Measurements from ENCODE around the gene TEX14.
"Not testable (repeated sequence)": the region's sequence is repeated elsewhere in the genome, so short reads cannot be mapped to it uniquely, and the experiment has no call there.

TEX14 gene

GRCh38 chr17:58692239-58693055, 602 bp upstream of the TEX14 start, which contains the start of gene RAD51C:
TSS of gene RAD51C (plus strand) at chr17:58692602. CDS start at chr17:58692644, 42 bp downstream.
- no peaks in the 10 kb centered on the region for H3K9me3 ChIP-seq (ENCODE audit: control insufficient read depth, insufficient read depth, low read length)
- DNase-seq (ENCODE audit: low read depth, low spot score), result no peak
- no peaks in the 10 kb centered on the region for H3K4me1 ChIP-seq (ENCODE audit: control insufficient read depth, insufficient read depth, low read length)
- H3K27ac ChIP-seq (ENCODE audit: low read length), result no peak within 1 kb of the TSS
- H3K4me3 ChIP-seq (ENCODE audit: low read length), result peak within 1 kb of the TSS; percentile 50; the same call in 1 of the 2 replicates
- no peaks in the 10 kb centered on the region for H3K36me3 ChIP-seq (ENCODE audit: control insufficient read depth, insufficient read depth, low read length)
- H3K27me3 ChIP-seq (ENCODE audit: control insufficient read depth, insufficient read depth, low read length), result no peaks in the 10 kb centered on the region
- WGBS (ENCODE audit: insufficient coverage, insufficient read length), result no CpG with 5 or more reads among the region's 50 CpGs

DNA sequence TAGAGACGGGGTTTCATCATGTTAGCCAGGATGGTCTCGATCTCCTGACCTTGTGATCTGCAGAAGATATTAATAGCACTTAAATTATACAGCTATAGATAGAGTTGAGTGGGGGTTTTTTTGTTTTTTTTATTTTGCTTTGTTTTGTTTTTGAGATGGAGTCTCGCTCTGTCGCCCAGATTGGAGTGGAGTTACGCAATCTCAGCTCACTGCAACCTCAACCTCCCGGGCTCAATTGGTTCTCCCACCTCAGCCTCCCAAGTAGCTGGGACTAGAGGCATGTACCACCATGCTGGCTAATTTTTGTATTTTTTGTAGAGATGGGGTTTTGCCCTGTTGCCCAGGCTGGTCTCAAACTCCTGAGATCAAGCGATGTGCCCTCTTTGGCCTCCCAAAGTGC, 1.8 kb downstream of the TEX14 start:
- H3K4me1 ChIP-seq (ENCODE audit: control insufficient read depth, insufficient read depth, low read length); H3K36me3 ChIP-seq (ENCODE audit: control insufficient read depth, insufficient read depth, low read length); H3K27me3 ChIP-seq (ENCODE audit: control insufficient read depth, insufficient read depth, low read length); H3K27ac ChIP-seq (ENCODE audit: low read length); DNase-seq (ENCODE audit: low read depth, low spot score); H3K9me3 ChIP-seq (ENCODE audit: control insufficient read depth, insufficient read depth, low read length); H3K4me3 ChIP-seq (ENCODE audit: low read length): not testable (repeated sequence)
- no CpG with 5 or more reads among the region's 7 CpGs for WGBS (ENCODE audit: insufficient coverage, insufficient read length)

GRCh38 chr17:58688521-58688920, 3.3 kb downstream of the TEX14 start:
- no peaks in the 10 kb centered on the region for H3K36me3 ChIP-seq (ENCODE audit: control insufficient read depth, insufficient read depth, low read length)
- no peak overlapping the region for H3K27ac ChIP-seq (ENCODE audit: low read length)
- no CpG with 5 or more reads among the region's 2 CpGs for WGBS (ENCODE audit: insufficient coverage, insufficient read length)

DNA sequence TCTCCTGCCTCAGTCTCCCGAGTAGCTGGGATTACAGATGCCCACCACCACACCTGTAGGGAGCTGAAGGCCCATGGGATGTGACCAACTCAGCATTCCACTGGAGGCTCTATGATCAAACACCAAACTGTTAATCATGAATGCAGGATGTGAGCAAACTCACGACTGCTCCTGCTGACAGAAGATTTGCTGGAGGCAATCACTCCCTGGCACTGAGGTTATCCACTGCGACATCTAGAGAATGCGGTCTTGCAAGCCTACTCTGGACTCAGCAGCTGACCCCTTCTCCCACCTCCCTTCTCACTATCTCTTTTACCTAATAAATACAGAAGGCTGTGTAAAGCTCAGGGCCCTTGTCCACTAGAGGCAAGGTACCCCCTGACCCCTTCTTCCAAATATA, 4.9 kb downstream of the TEX14 start:
- H3K4me1 ChIP-seq (ENCODE audit: control insufficient read depth, insufficient read depth, low read length), result no peaks in the 10 kb centered on the region
- no peaks in the 10 kb centered on the region for H3K27me3 ChIP-seq (ENCODE audit: control insufficient read depth, insufficient read depth, low read length)
- no peak overlapping the region for H3K27ac ChIP-seq (ENCODE audit: low read length)
- DNase-seq (ENCODE audit: low read depth, low spot score), result no peak
- H3K9me3 ChIP-seq (ENCODE audit: control insufficient read depth, insufficient read depth, low read length), result no peaks in the 10 kb centered on the region
- H3K36me3 ChIP-seq (ENCODE audit: control insufficient read depth, insufficient read depth, low read length), result no peaks in the 10 kb centered on the region
- no CpG with 5 or more reads among the region's 4 CpGs for WGBS (ENCODE audit: insufficient coverage, insufficient read length)
- H3K4me3 ChIP-seq (ENCODE audit: low read length), result no peak overlapping the region

More at GRCh38 chr17:58688521-58688920, 3.3 kb downstream of the TEX14 start:
- no peaks in the 10 kb centered on the region for H3K4me1 ChIP-seq (ENCODE audit: control insufficient read depth, insufficient read depth, low read length)
- H3K9me3 ChIP-seq (ENCODE audit: control insufficient read depth, insufficient read depth, low read length), result no peaks in the 10 kb centered on the region
- no peak for DNase-seq (ENCODE audit: low read depth, low spot score)
- H3K4me3 ChIP-seq (ENCODE audit: low read length), result no peak overlapping the region
- H3K27me3 ChIP-seq (ENCODE audit: control insufficient read depth, insufficient read depth, low read length), result no peaks in the 10 kb centered on the region

GRCh38 chr17:58684462-58684861, 7.4 kb downstream of the TEX14 start:
- not testable (repeated sequence) for H3K36me3 ChIP-seq (ENCODE audit: control insufficient read depth, insufficient read depth, low read length); H3K27ac ChIP-seq (ENCODE audit: low read length); DNase-seq (ENCODE audit: low read depth, low spot score); H3K27me3 ChIP-seq (ENCODE audit: control insufficient read depth, insufficient read depth, low read length); H3K4me3 ChIP-seq (ENCODE audit: low read length); H3K4me1 ChIP-seq (ENCODE audit: control insufficient read depth, insufficient read depth, low read length); H3K9me3 ChIP-seq (ENCODE audit: control insufficient read depth, insufficient read depth, low read length)
- no CpG with 5 or more reads among the region's 6 CpGs for WGBS (ENCODE audit: insufficient coverage, insufficient read length)

- no peak overlapping the region for H3K4me3 ChIP-seq (ENCODE audit: low read length)
- no peak for DNase-seq (ENCODE audit: low read depth, low spot score)
- no peaks in the 10 kb centered on the region for H3K4me1 ChIP-seq (ENCODE audit: control insufficient read depth, insufficient read depth, low read length)
- WGBS (ENCODE audit: insufficient coverage, insufficient read length), result no CpG with 5 or more reads among the region's 10 CpGs
- H3K27ac ChIP-seq (ENCODE audit: low read length), result no peak overlapping the region
- no peaks in the 10 kb centered on the region for H3K27me3 ChIP-seq (ENCODE audit: control insufficient read depth, insufficient read depth, low read length)
- no peaks in the 10 kb centered on the region for H3K36me3 ChIP-seq (ENCODE audit: control insufficient read depth, insufficient read depth, low read length)
- no peaks in the 10 kb centered on the region for H3K9me3 ChIP-seq (ENCODE audit: control insufficient read depth, insufficient read depth, low read length)
Measured at GRCh38 chr17:58684003-58684402, 7.8 kb downstream of the TEX14 start.

GRCh38 chr17:58680038-58680369, 11.8 kb downstream of the TEX14 start:
- WGBS (ENCODE audit: insufficient coverage, insufficient read length), result no CpG with 5 or more reads among the region's 6 CpGs
- Histone ChIP-seq H3K4me3 (ENCODE audit: low read length) (no peak overlapping the region), H3K27ac (ENCODE audit: low read length) (no peak overlapping the region)

DNA sequence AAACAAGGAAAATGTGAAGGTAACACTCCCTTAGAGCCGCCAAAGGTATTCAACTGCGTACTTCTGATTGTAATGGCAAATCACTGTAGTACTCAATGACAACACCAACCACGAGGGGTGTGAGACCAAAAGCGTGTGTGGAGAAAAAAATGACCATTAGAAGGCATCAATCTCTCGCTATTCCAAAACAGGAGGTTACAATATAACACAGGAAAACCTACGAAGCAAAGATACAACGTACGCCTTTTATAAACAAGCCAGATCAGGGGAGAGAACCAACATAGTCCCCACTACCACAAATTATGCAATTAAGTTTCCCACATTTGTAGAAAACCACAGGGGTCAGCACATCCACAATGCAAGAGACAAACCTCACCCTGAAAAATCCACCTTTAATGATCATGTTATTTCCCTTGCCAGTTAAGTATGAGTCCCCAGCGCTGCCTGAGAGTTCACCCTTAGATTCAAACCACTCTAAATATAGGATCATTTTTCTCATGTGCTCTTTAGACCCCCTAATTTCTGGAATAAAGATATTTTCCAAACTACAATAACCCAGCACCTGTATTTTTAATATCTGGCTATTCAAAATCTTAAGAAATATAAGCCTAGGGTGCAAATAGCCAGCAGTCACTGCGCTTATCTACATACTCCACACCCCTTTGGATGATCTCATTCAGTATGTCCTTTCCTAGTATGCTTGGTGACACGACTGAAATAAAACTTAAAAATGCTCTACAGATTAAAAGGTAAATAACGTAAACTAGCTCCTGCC, 12.4 kb downstream of the TEX14 start:
- no peak overlapping the region for H3K27ac ChIP-seq (ENCODE audit: low read length)
- no peak overlapping the region for H3K4me3 ChIP-seq (ENCODE audit: low read length)
- H3K36me3 ChIP-seq (ENCODE audit: control insufficient read depth, insufficient read depth, low read length), result no peaks in the 10 kb centered on the region
- no CpG with 5 or more reads among the region's 12 CpGs for WGBS (ENCODE audit: insufficient coverage, insufficient read length)
- DNase-seq (ENCODE audit: low read depth, low spot score), result no peak
- H3K9me3 ChIP-seq (ENCODE audit: control insufficient read depth, insufficient read depth, low read length), result no peaks in the 10 kb centered on the region
- no peaks in the 10 kb centered on the region for H3K4me1 ChIP-seq (ENCODE audit: control insufficient read depth, insufficient read depth, low read length)
- no peaks in the 10 kb centered on the region for H3K27me3 ChIP-seq (ENCODE audit: control insufficient read depth, insufficient read depth, low read length)

More at GRCh38 chr17:58680038-58680369, 11.8 kb downstream of the TEX14 start:
- DNase-seq (ENCODE audit: low read depth, low spot score), result no peak
- Histone ChIP-seq H3K9me3 (ENCODE audit: control insufficient read depth, insufficient read depth, low read length) (no peaks in the 10 kb centered on the region), H3K36me3 (ENCODE audit: control insufficient read depth, insufficient read depth, low read length) (no peaks in the 10 kb centered on the region), H3K27me3 (ENCODE audit: control insufficient read depth, insufficient read depth, low read length) (no peaks in the 10 kb centered on the region), H3K4me1 (ENCODE audit: control insufficient read depth, insufficient read depth, low read length) (no peaks in the 10 kb centered on the region)

GRCh38 chr17:58678287-58678686, 13.6 kb downstream of the TEX14 start:
- WGBS (ENCODE audit: insufficient coverage, insufficient read length), result no CpG with 5 or more reads among the region's 5 CpGs

GRCh38 chr17:58677194-58677880, 14.5 kb downstream of the TEX14 start:
- no peaks in the 10 kb centered on the region for H3K27me3 ChIP-seq (ENCODE audit: control insufficient read depth, insufficient read depth, low read length)
- H3K36me3 ChIP-seq (ENCODE audit: control insufficient read depth, insufficient read depth, low read length), result no peaks in the 10 kb centered on the region
- no peak overlapping the region for H3K27ac ChIP-seq (ENCODE audit: low read length)
- no peak for DNase-seq (ENCODE audit: low read depth, low spot score)
- H3K4me3 ChIP-seq (ENCODE audit: low read length), result no peak overlapping the region
- H3K4me1 ChIP-seq (ENCODE audit: control insufficient read depth, insufficient read depth, low read length), result no peaks in the 10 kb centered on the region
- WGBS (ENCODE audit: insufficient coverage, insufficient read length), result no CpG with 5 or more reads among the region's 4 CpGs
- no peaks in the 10 kb centered on the region for H3K9me3 ChIP-seq (ENCODE audit: control insufficient read depth, insufficient read depth, low read length)

More at GRCh38 chr17:58678287-58678686, 13.6 kb downstream of the TEX14 start:
- not testable (repeated sequence) for H3K4me3 ChIP-seq (ENCODE audit: low read length); H3K27me3 ChIP-seq (ENCODE audit: control insufficient read depth, insufficient read depth, low read length); H3K4me1 ChIP-seq (ENCODE audit: control insufficient read depth, insufficient read depth, low read length); H3K9me3 ChIP-seq (ENCODE audit: control insufficient read depth, insufficient read depth, low read length); H3K27ac ChIP-seq (ENCODE audit: low read length); DNase-seq (ENCODE audit: low read depth, low spot score); H3K36me3 ChIP-seq (ENCODE audit: control insufficient read depth, insufficient read depth, low read length)

Data from iPS DF 6.9 (cell line).